22Rv1 (cell line): Measurements from ENCODE around the gene PRODH.
"Not testable (repeated sequence)": the region's sequence is repeated elsewhere in the genome, so short reads cannot be mapped to it uniquely, and the experiment has no call there.

ENCODE experiments used
- CTCF ChIP-seq: fragments of 450-650 bp; IDR thresholded peaks from 2 replicates; pipeline ENCODE4 v1.5.1; 2017; ENCODE audit warnings: mild to moderate bottlenecking
- ZFX ChIP-seq: fragments of 450-650 bp; IDR thresholded peaks from 2 replicates; pipeline ENCODE4 v1.6.1; 2017; ENCODE audit warnings: antibody characterized with exemption, borderline replicate concordance

- not testable (repeated sequence) for TF ChIP-seq CTCF, ZFX
Observed at GRCh38 chr22:18959266-18959665, 23.2 kb upstream of the PRODH start.
